Measurements from ENCODE around the gene ACAP3. TPM values are rescaled to one million over a fixed set of nuclear protein-coding genes. Genes with fewer than 3 reads are reported as not detected.
"Not testable (repeated sequence)": the region's sequence is repeated elsewhere in the genome, so short reads cannot be mapped to it uniquely, and the experiment has no call there.

ACAP3 gene
- polyA plus RNA-seq, 4 donors: 28.6 to 71.1 (median 50.6) TPM

GRCh38 chr1:1321477-1321876, 13.7 kb upstream of the ACAP3 start:
- Histone ChIP-seq H3K4me3 (ENCODE audit: low read depth in 1 of 3, low read length in 3 of 3) (no peak overlapping the region), H3K27me3 (ENCODE audit: control insufficient read depth in 3 of 3, insufficient read depth in 3 of 3, low read length in 3 of 3) (no peaks in the 10 kb centered on the region), H3K9me3 (ENCODE audit: control insufficient read depth in 2 of 2, insufficient read depth in 1 of 2, low read depth in 1 of 2, low read length in 1 of 2) (no peaks in the 10 kb centered on the region), H3K36me3 (ENCODE audit: control insufficient read depth in 3 of 3, insufficient read depth in 2 of 3, low read depth in 1 of 3, low read length in 3 of 3) (peaks cover 3 to 74% (median 4%) of the 10 kb centered on the region in 3 donors), H3K27ac (ENCODE audit: low read depth in 1 of 3, low read length in 2 of 3) (no peak overlapping the region), H3K4me1 (ENCODE audit: control insufficient read depth in 3 of 3, insufficient read depth in 2 of 3, low read depth in 1 of 3, low read length in 2 of 3) (peaks cover 0 to 19% (median 6%) of the 10 kb centered on the region in 3 donors)
- WGBS, 3 donors: 90 to 96% (median 92%) methylated on average over 8 of the region's 8 CpGs
- FAIRE-seq (no peak), DNase-seq (no peak)

GRCh38 chr1:1320666-1321448, 13.1 kb upstream of the ACAP3 start:
- H3K36me3 ChIP-seq (ENCODE audit: control insufficient read depth in 3 of 3, insufficient read depth in 2 of 3, low read depth in 1 of 3, low read length in 3 of 3): peaks cover 3 to 74% (median 7%) of the 10 kb centered on the region in 3 donors

GRCh38 chr1:1319646-1319941, 11.9 kb upstream of the ACAP3 start:
- H3K27me3 ChIP-seq (ENCODE audit: control insufficient read depth in 3 of 3, insufficient read depth in 3 of 3, low read length in 3 of 3): no peaks in the 10 kb centered on the region
- FAIRE-seq (no peak), DNase-seq (no peak)
- H3K4me3 ChIP-seq (ENCODE audit: low read depth in 1 of 3, low read length in 3 of 3): no peak overlapping the region
- H3K9me3 ChIP-seq (ENCODE audit: control insufficient read depth in 2 of 2, insufficient read depth in 1 of 2, low read depth in 1 of 2, low read length in 1 of 2): no peaks in the 10 kb centered on the region
- peaks cover 0 to 6% (median 6%) of the 10 kb centered on the region in 3 donors for H3K4me1 ChIP-seq (ENCODE audit: control insufficient read depth in 3 of 3, insufficient read depth in 2 of 3, low read depth in 1 of 3, low read length in 2 of 3)
- 85 to 96% (median 89%) methylated on average over 12 to 13 of the region's 13 CpGs for WGBS, 3 donors
- no peak overlapping the region for H3K27ac ChIP-seq (ENCODE audit: low read depth in 1 of 3, low read length in 2 of 3)
- peaks cover 7 to 78% (median 9%) of the 10 kb centered on the region in 3 donors for H3K36me3 ChIP-seq (ENCODE audit: control insufficient read depth in 3 of 3, insufficient read depth in 2 of 3, low read depth in 1 of 3, low read length in 3 of 3)

More at GRCh38 chr1:1320666-1321448, 13.1 kb upstream of the ACAP3 start:
- Histone ChIP-seq H3K4me1 (ENCODE audit: control insufficient read depth in 3 of 3, insufficient read depth in 2 of 3, low read depth in 1 of 3, low read length in 2 of 3) (peaks cover 0 to 13% (median 6%) of the 10 kb centered on the region in 3 donors), H3K27ac (ENCODE audit: low read depth in 1 of 3, low read length in 2 of 3) (no peak overlapping the region), H3K4me3 (ENCODE audit: low read depth in 1 of 3, low read length in 3 of 3) (no peak overlapping the region), H3K9me3 (ENCODE audit: control insufficient read depth in 2 of 2, insufficient read depth in 1 of 2, low read depth in 1 of 2, low read length in 1 of 2) (no peaks in the 10 kb centered on the region), H3K27me3 (ENCODE audit: control insufficient read depth in 3 of 3, insufficient read depth in 3 of 3, low read length in 3 of 3) (no peaks in the 10 kb centered on the region)
- no peak for DNase-seq
- no peak for FAIRE-seq
- 80 to 87% (median 84%) methylated on average over 19 to 23 of the region's 23 CpGs for WGBS, 3 donors

GRCh38 chr1:1318777-1319645, 11.3 kb upstream of the ACAP3 start:
- H3K9me3 ChIP-seq (ENCODE audit: control insufficient read depth in 2 of 2, insufficient read depth in 1 of 2, low read depth in 1 of 2, low read length in 1 of 2): no peaks in the 10 kb centered on the region
- no peak overlapping the region for H3K4me3 ChIP-seq (ENCODE audit: low read depth in 1 of 3, low read length in 3 of 3)
- H3K27me3 ChIP-seq (ENCODE audit: control insufficient read depth in 3 of 3, insufficient read depth in 3 of 3, low read length in 3 of 3): no peaks in the 10 kb centered on the region
- peaks cover 10 to 84% (median 14%) of the 10 kb centered on the region in 3 donors for H3K36me3 ChIP-seq (ENCODE audit: control insufficient read depth in 3 of 3, insufficient read depth in 2 of 3, low read depth in 1 of 3, low read length in 3 of 3)
- DNase-seq: no peak
- no peak for FAIRE-seq
- WGBS, 3 donors: 89 to 91% (median 90%) methylated on average over 36 of the region's 36 CpGs
- H3K4me1 ChIP-seq (ENCODE audit: control insufficient read depth in 3 of 3, insufficient read depth in 2 of 3, low read depth in 1 of 3, low read length in 2 of 3): peaks cover 0 to 6% (median 6%) of the 10 kb centered on the region in 3 donors
- no peak overlapping the region for H3K27ac ChIP-seq (ENCODE audit: low read depth in 1 of 3, low read length in 2 of 3)

- no peak overlapping the region for H3K4me3 ChIP-seq (ENCODE audit: low read depth in 1 of 3, low read length in 3 of 3)
- peaks cover 0 to 5% (median 1%) of the 10 kb centered on the region in 3 donors for H3K4me1 ChIP-seq (ENCODE audit: control insufficient read depth in 3 of 3, insufficient read depth in 2 of 3, low read depth in 1 of 3, low read length in 2 of 3)
- 56 to 70% (median 69%) methylated on average over 9 of the region's 9 CpGs for WGBS, 3 donors
- no peaks in the 10 kb centered on the region for H3K27me3 ChIP-seq (ENCODE audit: control insufficient read depth in 3 of 3, insufficient read depth in 3 of 3, low read length in 3 of 3)
- FAIRE-seq (no peak), DNase-seq (peak in 1 of 2 donors; percentile 65)
- no peak overlapping the region for H3K27ac ChIP-seq (ENCODE audit: low read depth in 1 of 3, low read length in 2 of 3)
- peaks cover 10 to 89% (median 18%) of the 10 kb centered on the region in 3 donors for H3K36me3 ChIP-seq (ENCODE audit: control insufficient read depth in 3 of 3, insufficient read depth in 2 of 3, low read depth in 1 of 3, low read length in 3 of 3)
- no peaks in the 10 kb centered on the region for H3K9me3 ChIP-seq (ENCODE audit: control insufficient read depth in 2 of 2, insufficient read depth in 1 of 2, low read depth in 1 of 2, low read length in 1 of 2)
Measured at GRCh38 chr1:1318131-1318652, 10.5 kb upstream of the ACAP3 start.

- WGBS, 3 donors: 86 to 94% (median 89%) methylated on average over 6 of the region's 6 CpGs
- DNase-seq (no peak), FAIRE-seq (no peak)
- no peaks in the 10 kb centered on the region for H3K4me1 ChIP-seq (ENCODE audit: control insufficient read depth in 3 of 3, insufficient read depth in 2 of 3, low read depth in 1 of 3, low read length in 2 of 3)
- no peaks in the 10 kb centered on the region for H3K9me3 ChIP-seq (ENCODE audit: control insufficient read depth in 2 of 2, insufficient read depth in 1 of 2, low read depth in 1 of 2, low read length in 1 of 2)
- no peak overlapping the region for H3K27ac ChIP-seq (ENCODE audit: low read depth in 1 of 3, low read length in 2 of 3)
- H3K36me3 ChIP-seq (ENCODE audit: control insufficient read depth in 3 of 3, insufficient read depth in 2 of 3, low read depth in 1 of 3, low read length in 3 of 3): peaks cover 14 to 91% (median 25%) of the 10 kb centered on the region in 3 donors
- no peak overlapping the region for H3K4me3 ChIP-seq (ENCODE audit: low read depth in 1 of 3, low read length in 3 of 3)
- H3K27me3 ChIP-seq (ENCODE audit: control insufficient read depth in 3 of 3, insufficient read depth in 3 of 3, low read length in 3 of 3): no peaks in the 10 kb centered on the region
Measured at GRCh38 chr1:1317420-1317819, 9.7 kb upstream of the ACAP3 start.

DNA sequence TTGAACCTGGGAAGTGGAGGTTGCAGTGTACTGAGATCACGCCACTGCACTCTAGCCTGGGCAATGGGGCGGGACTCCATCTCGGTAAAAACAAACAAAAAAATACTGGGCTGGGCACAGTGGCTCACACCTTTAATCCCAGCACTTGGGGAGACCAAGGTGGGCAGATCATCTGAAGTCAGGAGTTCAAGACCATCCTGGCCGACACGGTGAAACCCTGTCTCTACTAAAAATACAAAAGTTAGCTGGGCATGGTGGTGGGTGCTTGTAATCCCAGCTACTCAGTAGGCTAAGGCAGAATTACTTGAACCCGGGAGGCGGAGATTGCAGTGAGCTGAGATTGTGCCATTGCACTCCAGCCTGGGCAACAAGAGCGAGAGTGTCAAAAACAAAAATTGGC, 8.5 kb upstream of the ACAP3 start:
- not testable (repeated sequence) for H3K4me1 ChIP-seq (ENCODE audit: control insufficient read depth in 3 of 3, insufficient read depth in 2 of 3, low read depth in 1 of 3, low read length in 2 of 3); FAIRE-seq; H3K9me3 ChIP-seq (ENCODE audit: control insufficient read depth in 2 of 2, insufficient read depth in 1 of 2, low read depth in 1 of 2, low read length in 1 of 2); H3K4me3 ChIP-seq (ENCODE audit: low read depth in 1 of 3, low read length in 3 of 3); H3K27ac ChIP-seq (ENCODE audit: low read depth in 1 of 3, low read length in 2 of 3); H3K27me3 ChIP-seq (ENCODE audit: control insufficient read depth in 3 of 3, insufficient read depth in 3 of 3, low read length in 3 of 3); DNase-seq
- peaks cover 19 to 93% (median 25%) of the 10 kb centered on the region in 3 donors for H3K36me3 ChIP-seq (ENCODE audit: control insufficient read depth in 3 of 3, insufficient read depth in 2 of 3, low read depth in 1 of 3, low read length in 3 of 3)
- 84 to 90% (median 87%) methylated on average over 8 of the region's 8 CpGs for WGBS, 3 donors

DNA sequence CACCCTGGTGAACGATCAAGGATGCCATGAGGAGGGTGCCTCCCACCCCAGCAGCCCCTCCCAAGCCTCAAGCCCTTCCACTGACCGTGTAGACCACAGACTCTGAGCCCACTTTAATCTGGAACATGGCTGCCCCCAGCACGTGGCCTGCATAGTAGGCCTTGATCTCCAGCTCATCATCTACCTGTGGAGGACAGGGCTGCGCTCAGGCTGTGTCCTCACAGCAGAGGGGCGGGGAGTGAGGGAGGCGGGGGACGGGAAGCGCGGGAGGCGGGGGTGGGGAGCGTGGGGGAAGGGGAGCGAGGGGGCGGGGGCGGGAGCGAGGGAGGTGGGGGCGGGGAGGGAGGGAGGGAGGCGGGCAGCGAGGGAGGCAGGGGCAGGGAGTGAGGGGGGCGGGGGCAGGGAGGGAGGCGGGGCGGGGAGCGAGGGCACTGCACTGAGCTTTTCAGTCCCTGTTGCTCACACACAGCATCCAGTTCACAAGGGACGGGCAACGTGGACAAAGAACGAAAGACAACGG, 7.8 kb upstream of the ACAP3 start:
- Histone ChIP-seq H3K4me3 (ENCODE audit: low read depth in 1 of 3, low read length in 3 of 3) (no peak overlapping the region), H3K4me1 (ENCODE audit: control insufficient read depth in 3 of 3, insufficient read depth in 2 of 3, low read depth in 1 of 3, low read length in 2 of 3) (no peaks in the 10 kb centered on the region), H3K27ac (ENCODE audit: low read depth in 1 of 3, low read length in 2 of 3) (no peak overlapping the region), H3K27me3 (ENCODE audit: control insufficient read depth in 3 of 3, insufficient read depth in 3 of 3, low read length in 3 of 3) (no peaks in the 10 kb centered on the region), H3K9me3 (ENCODE audit: control insufficient read depth in 2 of 2, insufficient read depth in 1 of 2, low read depth in 1 of 2, low read length in 1 of 2) (no peaks in the 10 kb centered on the region), H3K36me3 (ENCODE audit: control insufficient read depth in 3 of 3, insufficient read depth in 2 of 3, low read depth in 1 of 3, low read length in 3 of 3) (peaks cover 19 to 93% (median 25%) of the 10 kb centered on the region in 3 donors)
- DNase-seq: no peak
- no peak for FAIRE-seq
- 74 to 87% (median 86%) methylated on average over 13 to 25 of the region's 26 CpGs for WGBS, 3 donors
